Measurements from ENCODE around the gene TMX2. TPM values are rescaled to one million over a fixed set of nuclear protein-coding genes. Genes with fewer than 3 reads are reported as not detected.

The TMX2 gene
- total and polyA plus RNA-seq, 9 of the 15 experiments (the other 6 are each of a cell fraction or from before 2014, with no cell fraction given), result 176 to 433 (median 227) TPM

DNA sequence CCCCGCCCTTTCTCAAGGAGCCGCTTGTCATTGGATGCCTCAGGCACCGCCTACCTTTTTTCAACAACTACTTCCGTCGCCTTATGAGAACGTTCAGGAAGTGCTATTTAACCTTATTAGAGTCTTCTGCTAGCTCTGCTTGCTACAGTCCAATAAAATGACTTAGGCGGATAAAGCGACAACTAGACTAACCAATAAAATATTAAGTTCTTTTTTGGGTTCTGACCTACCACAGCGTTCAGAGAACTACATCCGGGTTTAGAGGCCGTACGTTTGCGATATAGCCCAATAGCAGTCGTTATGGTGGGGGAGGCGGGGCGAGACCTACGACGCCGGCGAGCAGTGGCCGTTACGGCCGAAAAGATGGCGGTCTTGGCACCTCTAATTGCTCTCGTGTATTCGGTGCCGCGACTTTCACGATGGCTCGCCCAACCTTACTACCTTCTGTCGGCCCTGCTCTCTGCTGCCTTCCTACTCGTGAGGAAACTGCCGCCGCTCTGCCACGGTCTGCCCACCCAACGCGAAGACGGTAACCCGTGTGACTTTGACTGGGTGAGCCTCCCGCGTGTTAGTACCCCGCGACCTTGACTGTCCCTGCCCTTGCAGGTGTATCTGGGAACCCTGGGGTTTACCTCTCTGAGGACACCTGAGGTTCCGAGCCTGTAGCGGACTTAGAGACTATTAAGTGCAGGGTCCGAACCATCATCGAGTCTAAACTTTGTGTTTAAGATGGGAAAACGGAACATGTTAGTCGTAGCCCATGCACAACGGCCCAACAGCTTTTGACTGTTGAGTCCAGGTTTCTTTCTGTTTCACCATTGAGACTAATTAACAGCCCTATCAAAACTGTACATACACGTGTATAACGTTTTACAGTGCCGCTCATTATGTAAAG is at the start of gene TMX2 (continued):
- TF ChIP-seq, protein P1, sequence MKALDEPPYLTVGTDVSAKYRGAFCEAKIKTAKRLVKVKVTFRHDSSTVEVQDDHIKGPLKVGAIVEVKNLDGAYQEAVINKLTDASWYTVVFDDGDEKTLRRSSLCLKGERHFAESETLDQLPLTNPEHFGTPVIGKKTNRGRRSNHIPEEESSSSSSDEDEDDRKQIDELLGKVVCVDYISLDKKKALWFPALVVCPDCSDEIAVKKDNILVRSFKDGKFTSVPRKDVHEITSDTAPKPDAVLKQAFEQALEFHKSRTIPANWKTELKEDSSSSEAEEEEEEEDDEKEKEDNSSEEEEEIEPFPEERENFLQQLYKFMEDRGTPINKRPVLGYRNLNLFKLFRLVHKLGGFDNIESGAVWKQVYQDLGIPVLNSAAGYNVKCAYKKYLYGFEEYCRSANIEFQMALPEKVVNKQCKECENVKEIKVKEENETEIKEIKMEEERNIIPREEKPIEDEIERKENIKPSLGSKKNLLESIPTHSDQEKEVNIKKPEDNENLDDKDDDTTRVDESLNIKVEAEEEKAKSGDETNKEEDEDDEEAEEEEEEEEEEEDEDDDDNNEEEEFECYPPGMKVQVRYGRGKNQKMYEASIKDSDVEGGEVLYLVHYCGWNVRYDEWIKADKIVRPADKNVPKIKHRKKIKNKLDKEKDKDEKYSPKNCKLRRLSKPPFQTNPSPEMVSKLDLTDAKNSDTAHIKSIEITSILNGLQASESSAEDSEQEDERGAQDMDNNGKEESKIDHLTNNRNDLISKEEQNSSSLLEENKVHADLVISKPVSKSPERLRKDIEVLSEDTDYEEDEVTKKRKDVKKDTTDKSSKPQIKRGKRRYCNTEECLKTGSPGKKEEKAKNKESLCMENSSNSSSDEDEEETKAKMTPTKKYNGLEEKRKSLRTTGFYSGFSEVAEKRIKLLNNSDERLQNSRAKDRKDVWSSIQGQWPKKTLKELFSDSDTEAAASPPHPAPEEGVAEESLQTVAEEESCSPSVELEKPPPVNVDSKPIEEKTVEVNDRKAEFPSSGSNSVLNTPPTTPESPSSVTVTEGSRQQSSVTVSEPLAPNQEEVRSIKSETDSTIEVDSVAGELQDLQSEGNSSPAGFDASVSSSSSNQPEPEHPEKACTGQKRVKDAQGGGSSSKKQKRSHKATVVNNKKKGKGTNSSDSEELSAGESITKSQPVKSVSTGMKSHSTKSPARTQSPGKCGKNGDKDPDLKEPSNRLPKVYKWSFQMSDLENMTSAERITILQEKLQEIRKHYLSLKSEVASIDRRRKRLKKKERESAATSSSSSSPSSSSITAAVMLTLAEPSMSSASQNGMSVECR (CRISPR knock-in tag; IDR thresholded peaks at IDR 0.05), result 0 out of 2 replicates have a peak, but pooled peaks have one; percentile 7
- TF ChIP-seq RB1 (IDR thresholded peaks at IDR 0.05; ENCODE audit: low read depth) (no peak), PURB (CRISPR knock-in tag; IDR thresholded peaks at IDR 0.05; ENCODE audit: low read depth) (no peak), MXI1 (IDR thresholded peaks at IDR 0.05; ENCODE audit: low read depth, low read length) (no peak), HNRNPUL1 (IDR thresholded peaks at IDR 0.05; ENCODE audit: low read length) (no peak), NFYB (IDR thresholded peaks at IDR 0.05; ENCODE audit: extremely low read depth, insufficient read length) (peak; percentile 77), ZNF23 (CRISPR knock-in tag; IDR thresholded peaks at IDR 0.05) (no peak), PHB2 (IDR thresholded peaks at IDR 0.05; ENCODE audit: low read depth) (0 out of 2 replicates have a peak, but pooled peaks have one; percentile 37), ZNF197 (CRISPR knock-in tag; IDR thresholded peaks at IDR 0.05; ENCODE audit: low read depth) (no peak), ZNF184 (CRISPR knock-in tag; IDR thresholded peaks at IDR 0.05) (no peak), NFIC (IDR thresholded peaks at IDR 0.05) (peak; percentile 48; the same call in 1 of the 2 replicates), ILK (tag; IDR thresholded peaks at IDR 0.05; ENCODE audit: borderline replicate concordance, low read depth) (no peak), SRSF1 (IDR thresholded peaks at IDR 0.05; ENCODE audit: low read depth, low read length) (no peak), HDAC1 (IDR thresholded peaks at IDR 0.05) (peak in 1 of 2 experiments; percentile 93; a peak in 2 of 4 replicates), RNF2 (IDR thresholded peaks at IDR 0.05) (no peak)
- TF ChIP-seq, protein P2, sequence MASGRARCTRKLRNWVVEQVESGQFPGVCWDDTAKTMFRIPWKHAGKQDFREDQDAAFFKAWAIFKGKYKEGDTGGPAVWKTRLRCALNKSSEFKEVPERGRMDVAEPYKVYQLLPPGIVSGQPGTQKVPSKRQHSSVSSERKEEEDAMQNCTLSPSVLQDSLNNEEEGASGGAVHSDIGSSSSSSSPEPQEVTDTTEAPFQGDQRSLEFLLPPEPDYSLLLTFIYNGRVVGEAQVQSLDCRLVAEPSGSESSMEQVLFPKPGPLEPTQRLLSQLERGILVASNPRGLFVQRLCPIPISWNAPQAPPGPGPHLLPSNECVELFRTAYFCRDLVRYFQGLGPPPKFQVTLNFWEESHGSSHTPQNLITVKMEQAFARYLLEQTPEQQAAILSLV (tag; IDR thresholded peaks at IDR 0.05), result no peak
- TF ChIP-seq, protein P3, sequence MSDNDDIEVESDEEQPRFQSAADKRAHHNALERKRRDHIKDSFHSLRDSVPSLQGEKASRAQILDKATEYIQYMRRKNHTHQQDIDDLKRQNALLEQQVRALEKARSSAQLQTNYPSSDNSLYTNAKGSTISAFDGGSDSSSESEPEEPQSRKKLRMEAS (CRISPR knock-in tag; IDR thresholded peaks at IDR 0.05), result peak; percentile 78
- TF ChIP-seq, protein P4, sequence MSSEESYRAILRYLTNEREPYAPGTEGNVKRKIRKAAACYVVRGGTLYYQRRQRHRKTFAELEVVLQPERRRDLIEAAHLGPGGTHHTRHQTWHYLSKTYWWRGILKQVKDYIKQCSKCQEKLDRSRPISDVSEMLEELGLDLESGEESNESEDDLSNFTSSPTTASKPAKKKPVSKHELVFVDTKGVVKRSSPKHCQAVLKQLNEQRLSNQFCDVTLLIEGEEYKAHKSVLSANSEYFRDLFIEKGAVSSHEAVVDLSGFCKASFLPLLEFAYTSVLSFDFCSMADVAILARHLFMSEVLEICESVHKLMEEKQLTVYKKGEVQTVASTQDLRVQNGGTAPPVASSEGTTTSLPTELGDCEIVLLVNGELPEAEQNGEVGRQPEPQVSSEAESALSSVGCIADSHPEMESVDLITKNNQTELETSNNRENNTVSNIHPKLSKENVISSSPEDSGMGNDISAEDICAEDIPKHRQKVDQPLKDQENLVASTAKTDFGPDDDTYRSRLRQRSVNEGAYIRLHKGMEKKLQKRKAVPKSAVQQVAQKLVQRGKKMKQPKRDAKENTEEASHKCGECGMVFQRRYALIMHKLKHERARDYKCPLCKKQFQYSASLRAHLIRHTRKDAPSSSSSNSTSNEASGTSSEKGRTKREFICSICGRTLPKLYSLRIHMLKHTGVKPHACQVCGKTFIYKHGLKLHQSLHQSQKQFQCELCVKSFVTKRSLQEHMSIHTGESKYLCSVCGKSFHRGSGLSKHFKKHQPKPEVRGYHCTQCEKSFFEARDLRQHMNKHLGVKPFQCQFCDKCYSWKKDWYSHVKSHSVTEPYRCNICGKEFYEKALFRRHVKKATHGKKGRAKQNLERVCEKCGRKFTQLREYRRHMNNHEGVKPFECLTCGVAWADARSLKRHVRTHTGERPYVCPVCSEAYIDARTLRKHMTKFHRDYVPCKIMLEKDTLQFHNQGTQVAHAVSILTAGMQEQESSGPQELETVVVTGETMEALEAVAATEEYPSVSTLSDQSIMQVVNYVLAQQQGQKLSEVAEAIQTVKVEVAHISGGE (CRISPR knock-in tag; IDR thresholded peaks at IDR 0.05), result peak in 1 of 3 experiments; percentile 59; a peak in 1 of 6 replicates
